ENCODE measurements around the gene TGFBR3L. TPM values are rescaled to one million over a fixed set of nuclear protein-coding genes. Genes with fewer than 3 reads are reported as not detected.

The TGFBR3L gene
- total and polyA plus RNA-seq, 2 of the 8 experiments (the other 6 are each of a cell fraction or from before 2014, with no cell fraction given), result 3.1 to 3.7 TPM

DNA sequence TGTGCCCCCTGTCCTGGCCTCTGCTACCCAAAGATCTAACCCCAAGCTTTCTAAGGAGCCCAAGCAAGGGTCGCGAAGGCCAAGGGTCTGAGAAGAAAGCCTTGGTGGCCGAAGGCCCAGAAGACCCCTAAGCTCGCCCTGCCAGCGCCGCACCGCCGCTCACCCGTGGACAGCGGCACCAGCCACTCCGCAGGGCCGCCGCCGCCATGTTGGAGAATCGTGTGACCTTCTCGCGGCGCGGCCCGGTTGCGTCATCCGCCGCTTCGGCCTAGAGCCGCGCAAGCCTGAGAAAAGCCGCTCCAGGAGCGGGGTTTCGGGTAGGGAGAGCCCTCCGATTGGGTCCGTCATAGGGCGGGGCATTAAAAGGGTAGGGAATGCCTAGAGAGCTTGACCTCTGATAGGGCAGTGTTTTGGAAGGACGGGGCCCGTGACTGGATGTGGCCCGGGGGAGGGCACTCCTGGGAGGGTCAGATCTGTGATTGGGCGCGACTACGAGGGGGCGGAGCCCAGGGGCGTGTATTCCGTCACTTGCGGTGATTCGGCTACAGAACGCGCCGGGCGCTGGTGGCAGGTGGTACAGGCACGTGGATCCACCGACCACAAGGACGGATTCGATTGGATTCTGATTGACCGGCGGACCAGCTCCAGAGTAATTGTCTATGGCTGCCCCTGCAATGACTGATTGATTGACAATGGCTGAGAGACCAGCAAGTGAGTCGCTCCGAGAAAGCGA, 29.0 kb downstream of the TGFBR3L start, which contains the start of gene TIMM44:
TIMM44 (minus strand) TSS at position 223 of the 733 bp plus-strand sequence; CDS start at position 208, 15 bp downstream.
- no peak within 1 kb of the TSS for H2BK15ac ChIP-seq (ENCODE audit: low read length)
- peak within 1 kb of the TSS; percentile 74 to 83 for H3K4me2 ChIP-seq (ENCODE audit: insufficient read depth in 1 of 2, low read depth in 2 of 2, low read length in 2 of 2)
- peaks cover 8% of the 10 kb centered on the region for H3K79me1 ChIP-seq (ENCODE audit: low read depth, low read length)
- peaks cover 5 to 28% of the 10 kb centered on the region in 2 experiments; a peak in 3 of 4 replicates for H3K79me2 ChIP-seq (ENCODE audit: control insufficient read depth in 1 of 2, insufficient read depth in 2 of 2, low read length in 2 of 2)
- no peak within 1 kb of the TSS for H3K23ac ChIP-seq (ENCODE audit: insufficient read length)
- H4K8ac ChIP-seq (ENCODE audit: extremely low read depth, insufficient read depth, low read length), result peak within 1 kb of the TSS; percentile 99
- peak within 1 kb of the TSS; percentile 39 for H3K4ac ChIP-seq (replicated peaks; ENCODE audit: insufficient read length, low read depth, low read length)
- peak within 1 kb of the TSS; percentile 66; the same call in 1 of the 2 replicates for H2AK5ac ChIP-seq (ENCODE audit: low read depth, low read length)
- peaks cover 0 to 3% of the 10 kb centered on the region in 2 experiments for H4K20me1 ChIP-seq (replicated peaks in 1 of 2; ENCODE audit: control insufficient read depth in 1 of 2, insufficient read depth in 2 of 2, low read length in 2 of 2)
- H3K9ac ChIP-seq (replicated peaks in 1 of 4; ENCODE audit: extremely low read depth in 1 of 4, low read depth in 3 of 4, low read length in 3 of 4), result peak within 1 kb of the TSS; percentile 88 to 97 (median 94)
- ChIA-PET CTCF (ENCODE audit: partially characterized antibody) (interaction anchor here (0.6 to 3.8 kb wide), 33 partner anchors 8 to 444 kb away, joined by 3 to 36 read pairs (median 5); no protein-coding TSS in a partner anchor), POLR2A (ENCODE audit: partially characterized antibody) (interaction anchor here (0.6 to 13.5 kb wide), 49 partner anchors 9 to 1733 kb away, joined by 3 to 205 read pairs (median 4); partner anchors contain the start of genes CTXN1, ELAVL1, FBN3 and SNAPC2)
- H2AFZ ChIP-seq (ENCODE audit: low read length), result 0 out of 2 replicates have a peak within 1 kb of the TSS, but pooled peaks have one; percentile 0
- H3K27me3 ChIP-seq (replicated peaks in 1 of 4; ENCODE audit: control insufficient read depth in 3 of 4, extremely low read depth in 1 of 4, insufficient read depth in 3 of 4, low read length in 3 of 4), result no peaks in the 10 kb centered on the region
- peak within 1 kb of the TSS; percentile 81 for H3K18ac ChIP-seq (ENCODE audit: extremely low read depth, low read length)
- peak within 1 kb of the TSS; percentile 94 for H3K27ac ChIP-seq (ENCODE audit: low read depth, low read length)
- H3K4me1 ChIP-seq (replicated peaks in 1 of 4; ENCODE audit: control insufficient read depth in 3 of 4, insufficient read depth in 4 of 4, low read length in 3 of 4), result peaks cover 0 to 3% (median 0%) of the 10 kb centered on the region in 4 experiments; a peak in 1 of 7 replicates
- peak; percentile 98 for DNase-seq (ENCODE audit: low read depth in 1 of 2, low spot score in 2 of 2)
- no peak within 1 kb of the TSS for H2BK120ac ChIP-seq (replicated peaks; ENCODE audit: low read depth, low read length)
- FAIRE-seq, result peak; percentile 89
- whole genome bisulfite sequencing, 2 experiments (ENCODE audit: extremely low coverage in 1 of 2, insufficient coverage in 1 of 2, insufficient read length in 1 of 2, insufficient replicate concordance in 2 of 2, low coverage in 1 of 2, low lambda C conversion rate in 2 of 2, missing lambda C conversion rate in 1 of 2), result 3% methylated on average over 55 of the region's 56 CpGs; no CpG with 5 or more reads in 1 of the 2 experiments
- peak within 1 kb of the TSS; percentile 80; the same call in 1 of the 2 replicates for H2BK12ac ChIP-seq (ENCODE audit: low read depth, low read length)
- peak within 1 kb of the TSS; percentile 77 for H4K5ac ChIP-seq (ENCODE audit: insufficient read length, low read depth, low read length)
- H3K4me3 ChIP-seq (ENCODE audit: extremely low read depth in 1 of 4, insufficient read depth in 2 of 4, low read depth in 3 of 4, low read length in 4 of 4), result peak within 1 kb of the TSS; percentile 90 to 99 (median 97)
- peak within 1 kb of the TSS; percentile 77 for H2BK5ac ChIP-seq (ENCODE audit: low read depth, low read length)
- H3K36me3 ChIP-seq (ENCODE audit: control insufficient read depth in 2 of 4, insufficient read depth in 4 of 4, low read length in 3 of 4), result peaks cover 2 to 24% (median 10%) of the 10 kb centered on the region in 4 experiments
- H3K14ac ChIP-seq (ENCODE audit: insufficient read length), result no peak within 1 kb of the TSS
- H3K23me2 ChIP-seq (ENCODE audit: low read depth, low read length), result peaks cover 3% of the 10 kb centered on the region; the same call in 1 of the 2 replicates
- H3K9me3 ChIP-seq (ENCODE audit: insufficient read depth in 2 of 2, low read depth in 1 of 2, low read length in 1 of 2), result no peaks in the 10 kb centered on the region
- peak within 1 kb of the TSS; percentile 48 for H4K91ac ChIP-seq (replicated peaks; ENCODE audit: insufficient read length, low read length)
- peak within 1 kb of the TSS; percentile 62 for H3K56ac ChIP-seq (replicated peaks; ENCODE audit: insufficient read length, low read depth, low read length)
- 0 out of 2 replicates have a peak within 1 kb of the TSS, but pooled peaks have one; percentile 32 for H2BK20ac ChIP-seq (ENCODE audit: low read length)
- TF ChIP-seq SIRT6 (IDR thresholded peaks at IDR 0.05; ENCODE audit: low read length) (no peak), JUN (IDR thresholded peaks at IDR 0.05; ENCODE audit: low read depth, low read length) (no peak), POLR2AphosphoS5 (IDR thresholded peaks at IDR 0.05; ENCODE audit: low read depth, low read length) (peak; percentile 99), GTF2F1 (IDR thresholded peaks at IDR 0.05; ENCODE audit: borderline replicate concordance, low read depth, low read length) (peak; percentile 0; the same call in 1 of the 2 replicates), EZH2 (IDR thresholded peaks at IDR 0.05; ENCODE audit: low read depth, low read length, severe bottlenecking) (no peak), SRF (IDR thresholded peaks at IDR 0.05; ENCODE audit: low read depth, low read length) (peak; percentile 60; the same call in 1 of the 2 replicates), CREB1 (IDR thresholded peaks at IDR 0.05) (peak; percentile 95), YY1 (IDR thresholded peaks at IDR 0.05; ENCODE audit: low read depth, low read length) (peak; percentile 98), CHD2 (IDR thresholded peaks at IDR 0.05; ENCODE audit: low read length) (no peak), SP2 (IDR thresholded peaks at IDR 0.05; ENCODE audit: low read length) (peak; percentile 38), CEBPB (IDR thresholded peaks at IDR 0.05; ENCODE audit: low read depth, low read length) (peak; percentile 98), CBX8 (IDR thresholded peaks at IDR 0.05; ENCODE audit: borderline replicate concordance, low read depth, low read length) (no peak), NANOG (IDR thresholded peaks at IDR 0.05; ENCODE audit: insufficient read depth, low read depth, low read length, poor library complexity, severe bottlenecking) (no peak)

All from H1 (cell line).